GM12878 (cell line): ENCODE results near the gene BBS12. TPM values are rescaled to one million over a fixed set of nuclear protein-coding genes. Genes with fewer than 3 reads are reported as not detected.

Experiments
- ATAC-seq: fragments of 200-7000 bp; cut with Tn5 transposase; 3 replicates; pipeline ENCODE4 v1.9.1; 2020; ENCODE audit warnings: mild to moderate bottlenecking, moderate library complexity
- BruUV-seq: library from RNA; stranded (reverse); fragments of 400-500 nt; replicated peaks from 2 replicates; lab custom pipeline; 2021; lab: Mats Ljungman, UMichigan
- CTCF ChIA-PET: fragments of 300-600 bp; sonication (Branson Sonifier 250); formaldehyde crosslinking; extraction: SDS; loops from one replicate; lab custom pipeline; 2021; ENCODE audit warnings: inconsistent platforms; lab: Yijun Ruan, JAX
- POLR2A ChIA-PET: fragments of 350-600 bp; formaldehyde crosslinking; extraction: SDS; loops from one replicate; lab custom pipeline; 2021; ENCODE audit warnings: inconsistent platforms; lab: Charles Lee
- RAD21 ChIA-PET: fragments of 300-600 bp; sonication (Branson Sonifier 250); formaldehyde crosslinking; loops from one replicate; lab custom pipeline; 2023; ENCODE audit warnings: antibody characterized with exemption; ENCODE audit not compliant: unreplicated experiment; lab: Charles Lee
- SMC1A ChIA-PET: fragments of 300-600 bp; sonication (Branson Sonifier 250); formaldehyde crosslinking; loops from one replicate; lab custom pipeline; 2023; ENCODE audit not compliant: unreplicated experiment, uncharacterized antibody; lab: Charles Lee
- DNase-seq: peaks from one replicate; pipeline ENCODE4 v3.0.0-alpha.2; 2011; ENCODE audit warnings: low read depth, low spot score
- FAIRE-seq: peaks from 3 replicates; lab custom pipeline; 2011; peaks lifted over from hg19 to GRCh38; lab: Jason Lieb, UNC
- H2AFZ ChIP-seq: 2 replicates; pipeline ENCODE4 v1.6.0; 2011; ENCODE audit warnings: low read depth, low read length, control low read depth; ENCODE audit not compliant: control insufficient read depth
- H3K27ac ChIP-seq: 2 replicates; pipeline ENCODE4 v1.5.1; 2011; ENCODE audit warnings: control low read depth; ENCODE audit not compliant: control insufficient read depth, insufficient read depth
- H3K27me3 ChIP-seq, 2 experiments: replicated peaks in 1 of 2; 2 replicates each; pipeline versions ENCODE4 v1.6.0 to v1.6.1; 2011; ENCODE audit warnings: low read length in 1 of 2; ENCODE audit not compliant: control insufficient read depth in 2 of 2, insufficient read depth in 2 of 2
- H3K36me3 ChIP-seq, 2 experiments: 2 replicates each; pipeline ENCODE4 v1.5.1; 2011; ENCODE audit warnings: low read length in 1 of 2; ENCODE audit not compliant: control insufficient read depth in 2 of 2, insufficient read depth in 2 of 2
- H3K4me1 ChIP-seq: 2 replicates; pipeline ENCODE4 v1.6.1; 2011; ENCODE audit warnings: mild to moderate bottlenecking, low read length, moderate library complexity, mixed read lengths; ENCODE audit not compliant: control insufficient read depth, insufficient read depth
- H3K4me2 ChIP-seq: 2 replicates; pipeline ENCODE4 v1.6.0; 2011; ENCODE audit warnings: control low read depth; ENCODE audit not compliant: control insufficient read depth, insufficient read depth
- H3K4me3 ChIP-seq: fragments of 200-600 bp; sonication (generic); 2 replicates; pipeline ENCODE4 v1.5.1; 2016
- H3K79me2 ChIP-seq: 2 replicates; pipeline ENCODE4 v1.6.0; 2011; ENCODE audit warnings: low read length; ENCODE audit not compliant: control insufficient read depth, insufficient read depth
- H3K9ac ChIP-seq: 2 replicates; pipeline ENCODE4 v1.8.0; 2011; ENCODE audit warnings: low read length, control low read depth, mixed read lengths; ENCODE audit not compliant: control insufficient read depth, insufficient read depth
- H3K9me3 ChIP-seq: replicated peaks from 3 replicates; pipeline ENCODE4 v1.5.1; 2011; ENCODE audit warnings: mild to moderate bottlenecking, low read length; ENCODE audit not compliant: control insufficient read depth, insufficient read depth
- H4K20me1 ChIP-seq: 2 replicates; pipeline ENCODE4 v1.6.0; 2011; ENCODE audit not compliant: control insufficient read depth, insufficient read depth
- BMI1 ChIP-seq: fragments of 450-650 bp; IDR thresholded peaks from 2 replicates; pipeline ENCODE4 v1.6.1; 2016; ENCODE audit warnings: mild to moderate bottlenecking, moderate library complexity, borderline replicate concordance
- ETV6 ChIP-seq, 2 experiments: fragments of 450-650 bp in 1 of 2; IDR thresholded peaks in 1 of 2; conservative IDR thresholded peaks in 1 of 2; 2 replicates each; pipeline ENCODE4 v1.6.1; 2014; ENCODE audit warnings: antibody characterized with exemption in 1 of 2, borderline replicate concordance in 1 of 2, low read depth in 1 of 2, mild to moderate bottlenecking in 1 of 2, moderate library complexity in 1 of 2
- MEF2A ChIP-seq: IDR thresholded peaks from 2 replicates; pipeline ENCODE4 v1.6.1; 2011; ENCODE audit warnings: low read depth, mild to moderate bottlenecking, low read length, moderate library complexity; ENCODE audit not compliant: insufficient read depth
- NFYB ChIP-seq: IDR thresholded peaks from 2 replicates; pipeline ENCODE4 v1.6.1; 2011; ENCODE audit warnings: low read depth, mild to moderate bottlenecking, low read length, improper control_type of control experiment, moderate library complexity; ENCODE audit not compliant: insufficient read depth
- PAX5 ChIP-seq: IDR thresholded peaks from 2 replicates; pipeline ENCODE4 v1.6.1; 2011; ENCODE audit warnings: low read depth, low read length, borderline replicate concordance
- POLR2AphosphoS5 ChIP-seq: IDR thresholded peaks from 2 replicates; pipeline ENCODE4 v1.6.1; 2011; ENCODE audit warnings: mild to moderate bottlenecking, low read length, inconsistent platforms
- RUNX3 ChIP-seq: IDR thresholded peaks from 2 replicates; pipeline ENCODE4 v1.6.1; 2012; ENCODE audit warnings: low read length, inconsistent platforms
- SMARCA5 ChIP-seq: fragments of 450-650 bp; IDR thresholded peaks from 2 replicates; pipeline ENCODE4 v1.6.1; 2017; ENCODE audit warnings: mild to moderate bottlenecking
- SMC3 ChIP-seq: IDR thresholded peaks from 2 replicates; pipeline ENCODE4 v1.6.1; 2011; ENCODE audit warnings: low read length, improper control_type of control experiment, borderline replicate concordance
- SREBF2 ChIP-seq: IDR thresholded peaks from 2 replicates; pipeline ENCODE4 v1.6.1; 2012; ENCODE audit warnings: mild to moderate bottlenecking, low read length
- STAT3 ChIP-seq: IDR thresholded peaks from 2 replicates; pipeline ENCODE4 v1.6.1; 2011; ENCODE audit warnings: low read depth, low read length, improper control_type of control experiment
- YY1 ChIP-seq: IDR thresholded peaks from 2 replicates; pipeline ENCODE4 v1.6.1; 2011; ENCODE audit warnings: low read depth, mild to moderate bottlenecking, low read length
- ZBTB33 ChIP-seq: fragments of 450-650 bp; IDR thresholded peaks from 2 replicates; pipeline ENCODE4 v1.6.1; 2017; ENCODE audit warnings: mild to moderate bottlenecking
- ZNF274 ChIP-seq: IDR thresholded peaks from one replicate; pipeline ENCODE4 v1.8.0; 2011; ENCODE audit not compliant: insufficient read length, insufficient read depth
- WGBS: methylation state at CpG from one replicate; pipeline ENCODE4 v1.1.6; 2016; ENCODE audit warnings: low lambda C conversion rate; ENCODE audit not compliant: insufficient replicate concordance, insufficient coverage; ENCODE audit errors: missing lambda C conversion rate; 5-methylcytosine and 5-hydroxymethylcytosine counted together
- in situ Hi-C: fragments of 300-500 bp; cut with MboI; formaldehyde crosslinking; loops from 9 replicates; pipeline ENCODE4 v1.14.3; 2018; ENCODE audit warnings: mixed read lengths
- intact Hi-C: fragments of 100-400 bp; cut with micrococcal nuclease; formaldehyde crosslinking; loops from one replicate; pipeline ENCODE4 v1.14.2; 2022; ENCODE audit not compliant: unreplicated experiment
- polyA plus RNA-seq, 11 experiments: library from polyadenylated mRNA; depleted of rRNA in 4 of 11; unstranded in 6 of 11; stranded (reverse) in 5 of 11; fragments of >200 nt; fragmentation: Nextera tagmentation in 4 of 11; fragmentation: Illumina TruSeq in 1 of 11; extraction: Ambion mirVana in 4 of 11; extraction: Trizol in 1 of 11; gene quantifications; 1 replicate in 1 of 11; 2 replicates in 10 of 11; pipeline versions ENCODE4 v1.2.1 to v1.2.3, GENCODE V29; 2011 to 2016; ENCODE audit warnings: inconsistent platforms in 2 of 11, missing spikeins in 2 of 11, low read depth in 1 of 11
- total RNA-seq, 4 experiments: library from RNA; depleted of rRNA in 3 of 4; stranded (reverse); fragments of >200 nt in 3 of 4; fragmentation: Illumina TruSeq in 1 of 4; extraction: Trizol in 1 of 4; gene quantifications; 2 replicates each; pipeline versions ENCODE4 v1.2.1 to v1.2.3, GENCODE V29; 2013 to 2021
- TF ChIP-seq, protein P1 (sequence below): fragments of 450-650 bp; IDR thresholded peaks from 2 replicates; pipeline ENCODE4 v1.6.1; 2017; ENCODE audit warnings: antibody characterized with exemption, mild to moderate bottlenecking, moderate library complexity

Gene BBS12
- total and polyA plus RNA-seq, 10 of the 15 experiments (the other 5 are each of a cell fraction or from before 2014, with no cell fraction given): 0.15 to 0.63 (median 0.42) TPM

- H3K27ac ChIP-seq: no peak overlapping the region
- CTCF ChIA-PET: no interaction called here
- POLR2A ChIA-PET: no interaction called here
- SMC1A ChIA-PET: no interaction called here
- intact Hi-C loops (no loop called here), in situ Hi-C loops (no loop called here)
- peak overlapping the region; percentile 1; the same call in 1 of the 2 replicates for H3K4me2 ChIP-seq
- FAIRE-seq (peak; percentile 75), DNase-seq (peak; percentile 37), ATAC-seq (peak; percentile 94)
- no peak overlapping the region for H3K9ac ChIP-seq
- H3K36me3 ChIP-seq: no peaks in the 10 kb centered on the region
- BruUV-seq: no TSS peak
- H2AFZ ChIP-seq: no peak overlapping the region
- no peaks in the 10 kb centered on the region; a peak in 1 of 4 replicates for H3K27me3 ChIP-seq
- RAD21 ChIA-PET: no interaction called here
- peaks cover 30% of the 10 kb centered on the region for H3K4me1 ChIP-seq
- TF ChIP-seq PAX5 (peak; percentile 13; the same call in 1 of the 2 replicates), ZNF274 (no peak), RUNX3 (peak; percentile 77), YY1 (0 out of 2 replicates have a peak, but pooled peaks have one; percentile 36), SREBF2 (no peak), NFYB (peak; percentile 57; the same call in 1 of the 2 replicates)
- H4K20me1 ChIP-seq: no peaks in the 10 kb centered on the region
- H3K4me3 ChIP-seq: no peak overlapping the region
- H3K79me2 ChIP-seq: no peaks in the 10 kb centered on the region
- H3K9me3 ChIP-seq: no peaks in the 10 kb centered on the region; the same call in 1 of the 3 replicates
Observed at GRCh38 chr4:122689972-122690371, 42.5 kb upstream of the BBS12 start.

DNA sequence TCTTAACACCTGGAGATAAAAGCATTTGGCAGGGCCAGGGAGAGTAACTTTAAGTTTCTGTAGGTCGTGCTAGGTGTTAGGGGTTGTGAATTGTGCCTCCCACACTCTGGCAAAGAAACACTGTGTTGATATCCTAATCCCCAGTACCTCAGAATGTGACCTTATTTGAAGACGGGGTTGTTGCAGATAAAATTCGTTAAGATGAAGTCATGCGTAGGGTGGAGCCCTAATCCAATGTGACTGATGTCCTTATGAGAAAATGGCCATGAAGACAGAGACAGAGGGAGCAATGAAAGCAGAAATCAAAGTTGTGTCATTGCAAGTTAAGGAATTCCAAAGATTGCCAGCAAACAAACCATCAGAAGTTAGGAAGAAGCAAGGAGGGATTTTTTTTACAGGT lies 40.5 kb upstream of the BBS12 start:
- 41% methylated on average over 4 of the region's 4 CpGs for WGBS
- CTCF ChIA-PET: interaction anchor here (0.6 kb wide), 1 partner anchor 536 kb away, joined by 3 read pairs; no protein-coding TSS in a partner anchor
- Histone ChIP-seq H3K4me1 (peaks cover 28% of the 10 kb centered on the region), H4K20me1 (no peaks in the 10 kb centered on the region), H3K9ac (no peak overlapping the region), H3K4me2 (no peak overlapping the region), H2AFZ (no peak overlapping the region), H3K9me3 (no peaks in the 10 kb centered on the region; the same call in 2 of the 3 replicates), H3K27me3 (no peaks in the 10 kb centered on the region; a peak in 1 of 4 replicates), H3K36me3 (no peaks in the 10 kb centered on the region), H3K79me2 (no peaks in the 10 kb centered on the region), H3K4me3 (no peak overlapping the region), H3K27ac (no peak overlapping the region)
- no peak for FAIRE-seq
- no TSS peak for BruUV-seq
- no peak for ATAC-seq
- in situ Hi-C loops (no loop called here), intact Hi-C loops (no loop called here)
- RAD21 ChIA-PET: no interaction called here
- SMC1A ChIA-PET: no interaction called here
- POLR2A ChIA-PET: no interaction called here
- DNase-seq: no peak
- TF ChIP-seq BMI1 (no peak), STAT3 (no peak), ETV6 (conservative IDR thresholded peaks at IDR 0.05 in 1 of 2, IDR thresholded peaks at IDR 0.05 in 1 of 2; ENCODE audit: borderline replicate concordance in 1 of 2, low read depth in 1 of 2) (no peak), ZBTB33 (no peak), MEF2A (no peak), SMC3 (no peak), SMARCA5 (no peak), POLR2AphosphoS5 (no peak)
- TF ChIP-seq, protein P1, sequence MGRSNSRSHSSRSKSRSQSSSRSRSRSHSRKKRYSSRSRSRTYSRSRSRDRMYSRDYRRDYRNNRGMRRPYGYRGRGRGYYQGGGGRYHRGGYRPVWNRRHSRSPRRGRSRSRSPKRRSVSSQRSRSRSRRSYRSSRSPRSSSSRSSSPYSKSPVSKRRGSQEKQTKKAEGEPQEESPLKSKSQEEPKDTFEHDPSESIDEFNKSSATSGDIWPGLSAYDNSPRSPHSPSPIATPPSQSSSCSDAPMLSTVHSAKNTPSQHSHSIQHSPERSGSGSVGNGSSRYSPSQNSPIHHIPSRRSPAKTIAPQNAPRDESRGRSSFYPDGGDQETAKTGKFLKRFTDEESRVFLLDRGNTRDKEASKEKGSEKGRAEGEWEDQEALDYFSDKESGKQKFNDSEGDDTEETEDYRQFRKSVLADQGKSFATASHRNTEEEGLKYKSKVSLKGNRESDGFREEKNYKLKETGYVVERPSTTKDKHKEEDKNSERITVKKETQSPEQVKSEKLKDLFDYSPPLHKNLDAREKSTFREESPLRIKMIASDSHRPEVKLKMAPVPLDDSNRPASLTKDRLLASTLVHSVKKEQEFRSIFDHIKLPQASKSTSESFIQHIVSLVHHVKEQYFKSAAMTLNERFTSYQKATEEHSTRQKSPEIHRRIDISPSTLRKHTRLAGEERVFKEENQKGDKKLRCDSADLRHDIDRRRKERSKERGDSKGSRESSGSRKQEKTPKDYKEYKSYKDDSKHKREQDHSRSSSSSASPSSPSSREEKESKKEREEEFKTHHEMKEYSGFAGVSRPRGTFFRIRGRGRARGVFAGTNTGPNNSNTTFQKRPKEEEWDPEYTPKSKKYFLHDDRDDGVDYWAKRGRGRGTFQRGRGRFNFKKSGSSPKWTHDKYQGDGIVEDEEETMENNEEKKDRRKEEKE: no peak
